IMR-90 (cell line): ENCODE results near the gene SSTR4.

Experiments used
- BHLHE40 ChIP-seq: fragments of 150-350 bp; IDR thresholded peaks from 2 replicates; pipeline ENCODE4 v1.6.1; 2016; ENCODE audit warnings: mild to moderate bottlenecking, low read depth, low read length
- CEBPB ChIP-seq: IDR thresholded peaks from 2 replicates; pipeline ENCODE4 v1.6.1; 2012; ENCODE audit warnings: low read depth, low read length, improper control_type of control experiment
- CHD1 ChIP-seq: IDR thresholded peaks from 2 replicates; pipeline ENCODE4 v1.6.1; 2012; ENCODE audit warnings: low read depth, low read length, improper control_type of control experiment
- CTCF ChIP-seq: conservative IDR thresholded peaks from 2 replicates; pipeline ENCODE4 v1.5.1; 2012; ENCODE audit warnings: mild to moderate bottlenecking, low read depth, low read length, improper control_type of control experiment
- FOS ChIP-seq: fragments of 150-350 bp; IDR thresholded peaks from 2 replicates; pipeline ENCODE4 v1.6.1; 2016; ENCODE audit warnings: low read depth, low read length
- MAFK ChIP-seq: IDR thresholded peaks from 2 replicates; pipeline ENCODE4 v1.6.1; 2012; ENCODE audit warnings: low read depth, low read length, improper control_type of control experiment
- MAZ ChIP-seq: IDR thresholded peaks from 2 replicates; pipeline ENCODE4 v1.6.1; 2012; ENCODE audit warnings: low read depth, mild to moderate bottlenecking, low read length, improper control_type of control experiment, moderate library complexity, borderline replicate concordance
- MXI1 ChIP-seq: IDR thresholded peaks from 2 replicates; pipeline ENCODE4 v1.6.1; 2012; ENCODE audit warnings: low read depth, mild to moderate bottlenecking, low read length, moderate library complexity, borderline replicate concordance
- NFE2L2 ChIP-seq: fragments of 150-350 bp; IDR thresholded peaks from 2 replicates; pipeline ENCODE4 v1.6.1; 2016; ENCODE audit warnings: low read depth, mild to moderate bottlenecking, low read length
- POLR2A ChIP-seq: IDR thresholded peaks from 2 replicates; pipeline ENCODE4 v1.6.1; 2012; ENCODE audit warnings: mild to moderate bottlenecking, low read depth, low read length
- RAD21 ChIP-seq: IDR thresholded peaks from 2 replicates; pipeline ENCODE4 v1.6.1; 2012; ENCODE audit warnings: low read length, improper control_type of control experiment
- RCOR1 ChIP-seq: IDR thresholded peaks from 2 replicates; pipeline ENCODE4 v1.6.1; 2012; ENCODE audit warnings: mild to moderate bottlenecking, low read length, improper control_type of control experiment; ENCODE audit not compliant: insufficient replicate concordance
- RFX5 ChIP-seq: IDR thresholded peaks from 2 replicates; pipeline ENCODE4 v1.8.0; 2012; ENCODE audit warnings: low read depth, mild to moderate bottlenecking, low read length, moderate library complexity
- USF2 ChIP-seq: fragments of 150-350 bp; IDR thresholded peaks from 2 replicates; pipeline ENCODE4 v1.6.1; 2017; ENCODE audit warnings: mild to moderate bottlenecking, antibody characterized with exemption, low read length, low read depth

GRCh38 chr20:23083553-23084220 lies 48.6 kb downstream of the SSTR4 start:
- TF ChIP-seq CTCF (no peak), POLR2A (no peak), BHLHE40 (no peak), MXI1 (no peak), RCOR1 (no peak), RAD21 (no peak), MAZ (no peak), RFX5 (no peak), CHD1 (no peak), USF2 (no peak), NFE2L2 (no peak), CEBPB (no peak), MAFK (no peak), FOS (no peak)
